ENCODE data around the gene MYBPC2.

- no peak for TF ChIP-seq EZH2phosphoT487 (IDR thresholded peaks at IDR 0.05; ENCODE audit: borderline replicate concordance, low read depth)
- TF ChIP-seq CHD2 (IDR thresholded peaks at IDR 0.05; ENCODE audit: low read length, partially characterized antibody), result no peak
- no peak for TF ChIP-seq CTCF (IDR thresholded peaks at IDR 0.05)
- TF ChIP-seq GABPA (IDR thresholded peaks at IDR 0.05; ENCODE audit: low read depth), result no peak
- TF ChIP-seq RAD21 (IDR thresholded peaks at IDR 0.05; ENCODE audit: low read length), result no peak
- TF ChIP-seq TCF12 (IDR thresholded peaks at IDR 0.05), result no peak
- TF ChIP-seq EP300 (IDR thresholded peaks at IDR 0.05; ENCODE audit: borderline replicate concordance in 1 of 2, low read depth in 1 of 2, low read length in 1 of 2), result no peak
- no peak for TF ChIP-seq RCOR1 (IDR thresholded peaks at IDR 0.05; ENCODE audit: low read length)
Observed at GRCh38 chr19:50398675-50399367, 33.9 kb upstream of the MYBPC2 start.

Measured in SK-N-SH (cell line).